Activated naive CD8-positive, alpha-beta T cell treated with anti-CD3 and anti-CD28 coated beads, Interleukin-2, amount 50 U/mL, for 16 hours (primary cell): ENCODE data around the gene SMTNL1.

Experiments used
- DNase-seq: peaks from one replicate; pipeline ENCODE4 v3.0.0-alpha.2; 2020; ENCODE audit warnings: low read depth, low spot score

Gene SMTNL1

GRCh38 chr11:57536947-57537619 lies at the start of gene SMTNL1:
TSS of gene SMTNL1 (plus strand) at chr11:57537595. CDS start at chr11:57542643, 5,048 bp downstream.
- no peak for DNase-seq

GRCh38 chr11:57487920-57488659 lies 49.3 kb upstream of the SMTNL1 start:
- DNase-seq: no peak

- DNase-seq: no peak
These were observed 46.7 kb upstream of the SMTNL1 start for GRCh38 chr11:57490456-57491248.

GRCh38 chr11:57491371-57492061 lies 45.9 kb upstream of the SMTNL1 start:
- DNase-seq: peak; percentile 24

- peak; percentile 67 for DNase-seq
These were observed 43.6 kb upstream of the SMTNL1 start for GRCh38 chr11:57493507-57494503.

- DNase-seq: no peak
These were observed 41.1 kb upstream of the SMTNL1 start for GRCh38 chr11:57496109-57496820.

- DNase-seq: no peak
These were observed 39.8 kb upstream of the SMTNL1 start for GRCh38 chr11:57497303-57498247.

- DNase-seq: no peak
These were observed 38.9 kb upstream of the SMTNL1 start for GRCh38 chr11:57498540-57498939.

GRCh38 chr11:57499413-57499982 lies 37.9 kb upstream of the SMTNL1 start:
- no peak for DNase-seq

- no peak for DNase-seq
These were observed 37.4 kb upstream of the SMTNL1 start for GRCh38 chr11:57499983-57500461.

- no peak for DNase-seq
These were observed 36.9 kb upstream of the SMTNL1 start for GRCh38 chr11:57500515-57500914.

GRCh38 chr11:57500926-57501325 lies 36.5 kb upstream of the SMTNL1 start:
- no peak for DNase-seq

GRCh38 chr11:57501953-57502352 lies 35.4 kb upstream of the SMTNL1 start:
- no peak for DNase-seq

GRCh38 chr11:57502376-57502775 lies 35.0 kb upstream of the SMTNL1 start:
- no peak for DNase-seq

GRCh38 chr11:57502870-57503269 lies 34.5 kb upstream of the SMTNL1 start:
- DNase-seq: no peak

- DNase-seq: no peak
These were observed 32.9 kb upstream of the SMTNL1 start for GRCh38 chr11:57504511-57504910.

GRCh38 chr11:57506522-57506921 lies 30.9 kb upstream of the SMTNL1 start:
- DNase-seq: no peak
